DND-41 (cell line): ENCODE results near the gene RBBP6.
"Not testable (repeated sequence)": the region's sequence is repeated elsewhere in the genome, so short reads cannot be mapped to it uniquely, and the experiment has no call there.

Experiments
- ATAC-seq: fragments of 200-7000 bp; cut with Tn5 transposase; 3 replicates; pipeline ENCODE4 v1.9.1; 2021; ENCODE audit warnings: low read depth; ENCODE audit not compliant: insufficient read depth
- DNase-seq: peaks from one replicate; pipeline ENCODE4 v3.0.0-alpha.2; 2020
- H2AFZ ChIP-seq: 2 replicates; pipeline ENCODE4 v1.6.0; 2012; ENCODE audit warnings: low read depth, low read length
- H3K27ac ChIP-seq: 2 replicates; pipeline ENCODE4 v1.5.1; 2012; ENCODE audit warnings: low read length, inconsistent platforms
- H3K27me3 ChIP-seq: fragments of 200-600 bp; sonication (generic); 2 replicates; pipeline ENCODE4 v1.6.0; 2012; ENCODE audit warnings: low read length, mild to moderate bottlenecking, inconsistent platforms; ENCODE audit not compliant: insufficient read depth, poor library complexity
- H3K36me3 ChIP-seq: 2 replicates; pipeline ENCODE4 v1.5.1; 2012; ENCODE audit warnings: low read length, inconsistent platforms; ENCODE audit not compliant: insufficient read depth
- H3K4me1 ChIP-seq: 2 replicates; pipeline ENCODE4 v1.5.1; 2012; ENCODE audit warnings: mild to moderate bottlenecking, low read length; ENCODE audit not compliant: insufficient read depth
- H3K4me2 ChIP-seq: 2 replicates; pipeline ENCODE4 v1.6.0; 2012; ENCODE audit warnings: mild to moderate bottlenecking, moderate library complexity, low read length, inconsistent platforms; ENCODE audit not compliant: insufficient read depth
- H3K4me3 ChIP-seq, 2 experiments: fragments of 200-600 bp in 1 of 2; shearing (Covaris generic) in 1 of 2; 2 replicates each; pipeline ENCODE4 v1.5.1; 2012 to 2016; ENCODE audit warnings: inconsistent platforms in 2 of 2, low read length in 2 of 2, mild to moderate bottlenecking in 2 of 2, low read depth in 1 of 2, moderate library complexity in 1 of 2
- H3K79me2 ChIP-seq: 2 replicates; pipeline ENCODE4 v1.6.0; 2012; ENCODE audit warnings: low read length, inconsistent platforms; ENCODE audit not compliant: insufficient read depth
- H3K9ac ChIP-seq: 2 replicates; pipeline ENCODE4 v1.6.0; 2012; ENCODE audit warnings: low read depth, mild to moderate bottlenecking, inconsistent platforms, low read length, moderate library complexity
- H3K9me3 ChIP-seq: 2 replicates; pipeline ENCODE4 v1.5.1; 2012; ENCODE audit warnings: low read length, moderate library complexity, mild to moderate bottlenecking, inconsistent platforms; ENCODE audit not compliant: insufficient read depth, severe bottlenecking
- H4K20me1 ChIP-seq: 2 replicates; pipeline ENCODE4 v1.6.0; 2012; ENCODE audit warnings: low read length; ENCODE audit not compliant: insufficient read depth
- EZH2 ChIP-seq: IDR thresholded peaks from 3 replicates; pipeline ENCODE4 v1.6.1; 2012; ENCODE audit warnings: borderline replicate concordance, low read depth, mild to moderate bottlenecking, moderate library complexity, low read length, inconsistent platforms; ENCODE audit not compliant: severe bottlenecking
- TF ChIP-seq, protein P1 (sequence below): IDR thresholded peaks from 2 replicates; pipeline ENCODE4 v1.5.1; 2012; ENCODE audit warnings: borderline replicate concordance, low read length, moderate library complexity, mild to moderate bottlenecking; ENCODE audit not compliant: poor library complexity, severe bottlenecking; ENCODE audit errors: extremely low read depth

Gene RBBP6

DNA sequence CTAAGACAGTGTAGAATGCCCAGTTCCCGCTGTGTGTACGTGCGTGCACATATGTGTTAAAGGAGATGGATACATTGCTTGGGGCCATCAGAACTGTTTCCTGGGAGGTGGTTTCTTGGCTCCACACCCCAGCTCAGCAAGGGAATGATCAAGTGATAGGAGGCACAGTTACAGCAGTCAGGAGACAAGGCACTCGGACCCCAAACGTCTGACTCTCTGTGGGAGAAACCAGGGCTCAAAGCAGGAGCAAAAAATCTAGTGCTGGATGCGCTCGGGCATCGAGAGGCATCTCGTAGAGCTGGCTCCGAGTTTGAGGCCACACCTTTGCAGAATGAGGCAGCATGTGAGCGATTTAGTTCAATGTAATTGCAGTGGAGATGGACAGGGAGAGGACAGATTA lies 71.9 kb downstream of the RBBP6 start:
- H3K9ac ChIP-seq = no peak overlapping the region
- no peak overlapping the region for H3K27ac ChIP-seq
- H3K79me2 ChIP-seq = no peaks in the 10 kb centered on the region
- H2AFZ ChIP-seq = no peak overlapping the region
- DNase-seq (no peak), ATAC-seq (no peak)
- TF ChIP-seq EZH2 = no peak
- TF ChIP-seq, protein P1, sequence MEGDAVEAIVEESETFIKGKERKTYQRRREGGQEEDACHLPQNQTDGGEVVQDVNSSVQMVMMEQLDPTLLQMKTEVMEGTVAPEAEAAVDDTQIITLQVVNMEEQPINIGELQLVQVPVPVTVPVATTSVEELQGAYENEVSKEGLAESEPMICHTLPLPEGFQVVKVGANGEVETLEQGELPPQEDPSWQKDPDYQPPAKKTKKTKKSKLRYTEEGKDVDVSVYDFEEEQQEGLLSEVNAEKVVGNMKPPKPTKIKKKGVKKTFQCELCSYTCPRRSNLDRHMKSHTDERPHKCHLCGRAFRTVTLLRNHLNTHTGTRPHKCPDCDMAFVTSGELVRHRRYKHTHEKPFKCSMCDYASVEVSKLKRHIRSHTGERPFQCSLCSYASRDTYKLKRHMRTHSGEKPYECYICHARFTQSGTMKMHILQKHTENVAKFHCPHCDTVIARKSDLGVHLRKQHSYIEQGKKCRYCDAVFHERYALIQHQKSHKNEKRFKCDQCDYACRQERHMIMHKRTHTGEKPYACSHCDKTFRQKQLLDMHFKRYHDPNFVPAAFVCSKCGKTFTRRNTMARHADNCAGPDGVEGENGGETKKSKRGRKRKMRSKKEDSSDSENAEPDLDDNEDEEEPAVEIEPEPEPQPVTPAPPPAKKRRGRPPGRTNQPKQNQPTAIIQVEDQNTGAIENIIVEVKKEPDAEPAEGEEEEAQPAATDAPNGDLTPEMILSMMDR = no peak
- no peaks in the 10 kb centered on the region for H3K4me1 ChIP-seq
- no peak overlapping the region for H3K4me3 ChIP-seq
- H3K36me3 ChIP-seq = no peaks in the 10 kb centered on the region
- no peaks in the 10 kb centered on the region for H3K9me3 ChIP-seq
- H3K4me2 ChIP-seq = no peak overlapping the region
- H3K27me3 ChIP-seq = peaks cover 5% of the 10 kb centered on the region
- H4K20me1 ChIP-seq = no peaks in the 10 kb centered on the region

GRCh38 chr16:24612656-24613055 lies 73.3 kb downstream of the RBBP6 start:
- Histone ChIP-seq H3K79me2 (no peaks in the 10 kb centered on the region), H2AFZ (no peak overlapping the region), H3K4me2 (no peak overlapping the region), H3K27me3 (peaks cover 5% of the 10 kb centered on the region), H3K36me3 (no peaks in the 10 kb centered on the region), H3K9me3 (no peaks in the 10 kb centered on the region), H3K27ac (no peak overlapping the region), H3K9ac (no peak overlapping the region), H4K20me1 (no peaks in the 10 kb centered on the region), H3K4me1 (no peaks in the 10 kb centered on the region), H3K4me3 (no peak overlapping the region)
- DNase-seq (no peak), ATAC-seq (no peak)
- TF ChIP-seq, protein P1 = no peak
- TF ChIP-seq EZH2 = no peak

GRCh38 chr16:24613267-24613666 lies 73.9 kb downstream of the RBBP6 start:
- not testable (repeated sequence) for DNase-seq, ATAC-seq, H3K9me3 ChIP-seq, H3K27me3 ChIP-seq, H4K20me1 ChIP-seq, H3K4me3 ChIP-seq, H2AFZ ChIP-seq, H3K4me1 ChIP-seq, H3K36me3 ChIP-seq, H3K27ac ChIP-seq, H3K9ac ChIP-seq, H3K4me2 ChIP-seq, H3K79me2 ChIP-seq

- Histone ChIP-seq H3K9ac (no peak overlapping the region), H3K27ac (no peak overlapping the region), H4K20me1 (no peaks in the 10 kb centered on the region), H2AFZ (no peak overlapping the region), H3K9me3 (no peaks in the 10 kb centered on the region), H3K79me2 (no peaks in the 10 kb centered on the region), H3K27me3 (no peaks in the 10 kb centered on the region), H3K4me3 (no peak overlapping the region), H3K36me3 (no peaks in the 10 kb centered on the region), H3K4me1 (no peaks in the 10 kb centered on the region), H3K4me2 (no peak overlapping the region)
- ATAC-seq (no peak), DNase-seq (no peak)
- TF ChIP-seq, protein P1 = no peak
- TF ChIP-seq EZH2 = no peak
Measured at GRCh38 chr16:24617502-24617901, 78.1 kb downstream of the RBBP6 start.
